Left ventricle myocardium superior (tissue), 1 donor: ENCODE measurements around the gene ANKRD22. TPM values are rescaled to one million over a fixed set of nuclear protein-coding genes. Genes with fewer than 3 reads are reported as not detected.
"Not testable (repeated sequence)": the region's sequence is repeated elsewhere in the genome, so short reads cannot be mapped to it uniquely, and the experiment has no call there.

Experiments used
- ATAC-seq: fragments of 200-7000 bp; cut with Tn5 transposase; one replicate; pipeline ENCODE4 v1.9.1; 2020; ENCODE audit warnings: mild to moderate bottlenecking, moderate library complexity
- DNase-seq: peaks from one replicate; pipeline ENCODE4 v3.0.0-alpha.2; 2020
- intact Hi-C: fragments of 100-400 bp; cut with micrococcal nuclease; formaldehyde crosslinking; loops from one replicate; pipeline ENCODE4 v1.11.0; 2022
- total RNA-seq: library from RNA; stranded (reverse); fragmentation: NEBNext Ultra II Directional; extraction: Animal tissue kit (Norgen Biotek cat#: 25700); gene quantifications from one replicate; pipeline ENCODE4 v1.2.1, GENCODE V29; 2021
- donor health status: DM: no; HTN: yes; CAD: no; lungs with severe emphysema.

Gene ANKRD22
- total RNA-seq, 1 donor from 2014 or later: not detected

- intact Hi-C loops: no loop called here
- no peak for ATAC-seq
- no peak for DNase-seq
Measured at GRCh38 chr10:88841316-88842111, 10.1 kb downstream of the ANKRD22 start.

GRCh38 chr10:88840881-88841280 lies 10.8 kb downstream of the ANKRD22 start:
- intact Hi-C loops: no loop called here
- DNase-seq (no peak), ATAC-seq (no peak)

GRCh38 chr10:88840104-88840503 lies 11.5 kb downstream of the ANKRD22 start:
- no peak for ATAC-seq
- intact Hi-C loops: no loop called here
- DNase-seq: no peak

GRCh38 chr10:88838766-88839350 lies 12.8 kb downstream of the ANKRD22 start:
- intact Hi-C loops: loop anchor here (10.0 kb wide), 1 partner anchor 166 kb away; no protein-coding TSS in a partner anchor

GRCh38 chr10:88837632-88838031 lies 14.0 kb downstream of the ANKRD22 start:
- ATAC-seq, DNase-seq: not testable (repeated sequence)
- intact Hi-C loops: loop anchor here (10.0 kb wide), 1 partner anchor 167 kb away; no protein-coding TSS in a partner anchor

More at GRCh38 chr10:88838766-88839350, 12.8 kb downstream of the ANKRD22 start:
- no peak for ATAC-seq
- no peak for DNase-seq

GRCh38 chr10:88835910-88836221 lies 15.8 kb downstream of the ANKRD22 start:
- intact Hi-C loops: loop anchor here (1.0 to 10.0 kb wide), 2 partner anchors 96 to 169 kb away; no protein-coding TSS in a partner anchor
- no peak for ATAC-seq

GRCh38 chr10:88835096-88835909 lies 16.3 kb downstream of the ANKRD22 start:
- ATAC-seq (peak; percentile 96), DNase-seq (peak; percentile 81)
- intact Hi-C loops: loop anchor here (1.0 to 10.0 kb wide), 2 partner anchors 97 to 169 kb away; no protein-coding TSS in a partner anchor

More at GRCh38 chr10:88835910-88836221, 15.8 kb downstream of the ANKRD22 start:
- DNase-seq: no peak

- ATAC-seq (no peak), DNase-seq (no peak)
- intact Hi-C loops: loop anchor here (5.0 to 10.0 kb wide), 2 partner anchors 171 to 384 kb away; no protein-coding TSS in a partner anchor
Measured at GRCh38 chr10:88833723-88834122, 17.9 kb downstream of the ANKRD22 start.

GRCh38 chr10:88833156-88833555 lies 18.5 kb downstream of the ANKRD22 start:
- no peak for DNase-seq
- ATAC-seq: no peak
- intact Hi-C loops: loop anchor here (5.0 to 10.0 kb wide), 2 partner anchors 172 to 384 kb away; no protein-coding TSS in a partner anchor

- DNase-seq (no peak), ATAC-seq (no peak)
- intact Hi-C loops: loop anchor here (5.0 to 10.0 kb wide), 2 partner anchors 172 to 385 kb away; no protein-coding TSS in a partner anchor
Measured at GRCh38 chr10:88832376-88832775, 19.3 kb downstream of the ANKRD22 start.

- intact Hi-C loops: loop anchor here (5.0 to 10.0 kb wide), 2 partner anchors 173 to 386 kb away; no protein-coding TSS in a partner anchor
- no peak for ATAC-seq
- no peak for DNase-seq
Measured at GRCh38 chr10:88831709-88832108, 19.9 kb downstream of the ANKRD22 start.

GRCh38 chr10:88830643-88831268 lies 20.9 kb downstream of the ANKRD22 start:
- DNase-seq: no peak
- intact Hi-C loops: loop anchor here (5.0 to 10.0 kb wide), 2 partner anchors 174 to 387 kb away; no protein-coding TSS in a partner anchor
- ATAC-seq: no peak

- ATAC-seq (no peak), DNase-seq (no peak)
- intact Hi-C loops: no loop called here
Measured at GRCh38 chr10:88828310-88828709, 23.3 kb downstream of the ANKRD22 start.

- ATAC-seq: no peak
- DNase-seq: no peak
- intact Hi-C loops: no loop called here
Measured at GRCh38 chr10:88827671-88828070, 24.0 kb downstream of the ANKRD22 start.

GRCh38 chr10:88826388-88826787 lies 25.3 kb downstream of the ANKRD22 start:
- intact Hi-C loops: no loop called here
- DNase-seq (no peak), ATAC-seq (no peak)

- DNase-seq (no peak), ATAC-seq (no peak)
- intact Hi-C loops: no loop called here
Measured at GRCh38 chr10:88820748-88821401, 30.8 kb downstream of the ANKRD22 start.

- DNase-seq (no peak), ATAC-seq (no peak)
- intact Hi-C loops: no loop called here
Measured at GRCh38 chr10:88819290-88819689, 32.4 kb downstream of the ANKRD22 start.

- no peak for ATAC-seq
- no peak for DNase-seq
- intact Hi-C loops: no loop called here
Measured at GRCh38 chr10:88813200-88813599, 38.4 kb downstream of the ANKRD22 start.
